ENCODE results near the gene ARHGAP35. TPM values are rescaled to one million over a fixed set of nuclear protein-coding genes. Genes with fewer than 3 reads are reported as not detected.
"Not testable (repeated sequence)": the region's sequence is repeated elsewhere in the genome, so short reads cannot be mapped to it uniquely, and the experiment has no call there.

ARHGAP35 gene
- 9.9 TPM for total RNA-seq

GRCh38 chr19:46860846-46861690 is at the start of gene ARHGAP35:
ARHGAP35 (plus strand) TSS chr19:46860997; CDS start chr19:46918676, 57,679 bp downstream.
- H3K9me3 ChIP-seq (ENCODE audit: low read depth, low read length) = no peaks in the 10 kb centered on the region
- peaks cover 48% of the 10 kb centered on the region for H3K4me1 ChIP-seq (ENCODE audit: insufficient read depth, low read length)
- H3K27me3 ChIP-seq (ENCODE audit: insufficient read depth, low read length) = no peaks in the 10 kb centered on the region
- peak within 1 kb of the TSS; percentile 76 for H3K4me3 ChIP-seq (ENCODE audit: low read length)

GRCh38 chr19:46812977-46813838 is 47.6 kb upstream of the ARHGAP35 start:
- no peak overlapping the region for H3K4me3 ChIP-seq (ENCODE audit: low read length)
- H3K4me1 ChIP-seq (ENCODE audit: insufficient read depth, low read length) = no peaks in the 10 kb centered on the region
- H3K9me3 ChIP-seq (ENCODE audit: low read depth, low read length) = no peaks in the 10 kb centered on the region
- no peaks in the 10 kb centered on the region for H3K27me3 ChIP-seq (ENCODE audit: insufficient read depth, low read length)

GRCh38 chr19:46813839-46814358 is 46.9 kb upstream of the ARHGAP35 start:
- no peaks in the 10 kb centered on the region for H3K4me1 ChIP-seq (ENCODE audit: insufficient read depth, low read length)
- no peaks in the 10 kb centered on the region for H3K9me3 ChIP-seq (ENCODE audit: low read depth, low read length)
- H3K4me3 ChIP-seq (ENCODE audit: low read length) = no peak overlapping the region
- H3K27me3 ChIP-seq (ENCODE audit: insufficient read depth, low read length) = no peaks in the 10 kb centered on the region

GRCh38 chr19:46815833-46816627 is 44.8 kb upstream of the ARHGAP35 start:
- Histone ChIP-seq H3K4me1 (ENCODE audit: insufficient read depth, low read length) (peaks cover 13% of the 10 kb centered on the region), H3K27me3 (ENCODE audit: insufficient read depth, low read length) (no peaks in the 10 kb centered on the region), H3K9me3 (ENCODE audit: low read depth, low read length) (no peaks in the 10 kb centered on the region), H3K4me3 (ENCODE audit: low read length) (no peak overlapping the region)

GRCh38 chr19:46818812-46819211 is 42.0 kb upstream of the ARHGAP35 start:
- no peaks in the 10 kb centered on the region for H3K9me3 ChIP-seq (ENCODE audit: low read depth, low read length)
- no peak overlapping the region for H3K4me3 ChIP-seq (ENCODE audit: low read length)
- H3K27me3 ChIP-seq (ENCODE audit: insufficient read depth, low read length) = no peaks in the 10 kb centered on the region
- peaks cover 39% of the 10 kb centered on the region for H3K4me1 ChIP-seq (ENCODE audit: insufficient read depth, low read length)

GRCh38 chr19:46821512-46822409 is 39.0 kb upstream of the ARHGAP35 start:
- no peak overlapping the region for H3K4me3 ChIP-seq (ENCODE audit: low read length)
- peaks cover 59% of the 10 kb centered on the region for H3K4me1 ChIP-seq (ENCODE audit: insufficient read depth, low read length)
- no peaks in the 10 kb centered on the region for H3K9me3 ChIP-seq (ENCODE audit: low read depth, low read length)
- H3K27me3 ChIP-seq (ENCODE audit: insufficient read depth, low read length) = no peaks in the 10 kb centered on the region

- H3K9me3 ChIP-seq (ENCODE audit: low read depth, low read length); H3K4me3 ChIP-seq (ENCODE audit: low read length); H3K27me3 ChIP-seq (ENCODE audit: insufficient read depth, low read length): not testable (repeated sequence)
- peaks cover 59% of the 10 kb centered on the region for H3K4me1 ChIP-seq (ENCODE audit: insufficient read depth, low read length)
Measured at GRCh38 chr19:46822410-46822787, 38.4 kb upstream of the ARHGAP35 start.

- Histone ChIP-seq H3K9me3 (ENCODE audit: low read depth, low read length) (no peaks in the 10 kb centered on the region), H3K4me3 (ENCODE audit: low read length) (no peak overlapping the region), H3K4me1 (ENCODE audit: insufficient read depth, low read length) (peaks cover 59% of the 10 kb centered on the region), H3K27me3 (ENCODE audit: insufficient read depth, low read length) (no peaks in the 10 kb centered on the region)
Measured at GRCh38 chr19:46823049-46823448, 37.7 kb upstream of the ARHGAP35 start.

- H3K4me1 ChIP-seq (ENCODE audit: insufficient read depth, low read length) = peaks cover 55% of the 10 kb centered on the region
- no peaks in the 10 kb centered on the region for H3K27me3 ChIP-seq (ENCODE audit: insufficient read depth, low read length)
- no peaks in the 10 kb centered on the region for H3K9me3 ChIP-seq (ENCODE audit: low read depth, low read length)
- no peak overlapping the region for H3K4me3 ChIP-seq (ENCODE audit: low read length)
Measured at GRCh38 chr19:46824890-46825730, 35.7 kb upstream of the ARHGAP35 start.

GRCh38 chr19:46825731-46826055 is 35.1 kb upstream of the ARHGAP35 start:
- no peak overlapping the region for H3K4me3 ChIP-seq (ENCODE audit: low read length)
- H3K4me1 ChIP-seq (ENCODE audit: insufficient read depth, low read length) = peaks cover 49% of the 10 kb centered on the region
- no peaks in the 10 kb centered on the region for H3K27me3 ChIP-seq (ENCODE audit: insufficient read depth, low read length)
- H3K9me3 ChIP-seq (ENCODE audit: low read depth, low read length) = no peaks in the 10 kb centered on the region

- Histone ChIP-seq H3K9me3 (ENCODE audit: low read depth, low read length) (no peaks in the 10 kb centered on the region), H3K4me1 (ENCODE audit: insufficient read depth, low read length) (peaks cover 23% of the 10 kb centered on the region), H3K4me3 (ENCODE audit: low read length) (no peak overlapping the region)
Measured at GRCh38 chr19:46828484-46828883, 32.3 kb upstream of the ARHGAP35 start.

GRCh38 chr19:46830864-46831263 is 29.9 kb upstream of the ARHGAP35 start:
- no peak overlapping the region for H3K4me3 ChIP-seq (ENCODE audit: low read length)
- peaks cover 2% of the 10 kb centered on the region for H3K4me1 ChIP-seq (ENCODE audit: insufficient read depth, low read length)
- H3K9me3 ChIP-seq (ENCODE audit: low read depth, low read length) = no peaks in the 10 kb centered on the region
- no peaks in the 10 kb centered on the region for H3K27me3 ChIP-seq (ENCODE audit: insufficient read depth, low read length)

More at GRCh38 chr19:46828484-46828883, 32.3 kb upstream of the ARHGAP35 start:
- no peaks in the 10 kb centered on the region for H3K27me3 ChIP-seq (ENCODE audit: insufficient read depth, low read length)

- Histone ChIP-seq H3K4me3 (ENCODE audit: low read length) (no peak overlapping the region), H3K4me1 (ENCODE audit: insufficient read depth, low read length) (no peaks in the 10 kb centered on the region), H3K9me3 (ENCODE audit: low read depth, low read length) (no peaks in the 10 kb centered on the region), H3K27me3 (ENCODE audit: insufficient read depth, low read length) (no peaks in the 10 kb centered on the region)
Measured at GRCh38 chr19:46834121-46834520, 26.7 kb upstream of the ARHGAP35 start.
